ENCODE measurements around the gene C8A. TPM values are rescaled to one million over a fixed set of nuclear protein-coding genes. Genes with fewer than 3 reads are reported as not detected.

C8A gene
- total and polyA plus RNA-seq, 2 of the 8 experiments (the other 6 are each of a cell fraction or from before 2014, with no cell fraction given), result not detected

- no peak for TF ChIP-seq TCF12 (IDR thresholded peaks at IDR 0.05; ENCODE audit: low read depth, low read length)
These were observed 112.8 kb downstream of the C8A start (continued) for GRCh38 chr1:56967355-56967754.

Other genes with a start within 250 kb of the C8A start
- gene PRKAA2, start 209.5 kb upstream of the C8A start, total RNA-seq (2021; fragmentation: NEBNext Ultra II Directional; extraction: Animal tissue kit (Norgen Biotek cat#: 25700)), result 5.9 and 6.4 TPM in 2 replicates
- 1.4 and 2.6 TPM in 2 replicates for gene PRKAA2, start 209.5 kb upstream of the C8A start, polyA plus RNA-seq (2011; rRNA removed)
- gene FYB2, start 35.4 kb upstream of the C8A start, total RNA-seq (2021; fragmentation: NEBNext Ultra II Directional; extraction: Animal tissue kit (Norgen Biotek cat#: 25700)), result 0.11 and 0.21 TPM in 2 replicates
- 0.08 and 0.17 TPM in 2 replicates for gene FYB2, start 35.4 kb upstream of the C8A start, polyA plus RNA-seq (2011; rRNA removed)
- gene C8B, start 111.2 kb downstream of the C8A start, total RNA-seq (2021; fragmentation: NEBNext Ultra II Directional; extraction: Animal tissue kit (Norgen Biotek cat#: 25700)), result not detected in 2 replicates
- not detected in 2 replicates for gene C8B, start 111.2 kb downstream of the C8A start, polyA plus RNA-seq (2011; rRNA removed)

Measured in H1 (cell line).